HepG2 (cell line): ENCODE results near the gene CARS1. TPM values are rescaled to one million over a fixed set of nuclear protein-coding genes. Genes with fewer than 3 reads are reported as not detected.

Experiments used
- ATAC-seq: fragments of 200-7000 bp; cut with Tn5 transposase; 3 replicates; pipeline ENCODE4 v1.9.1; 2020; ENCODE audit warnings: mild to moderate bottlenecking, moderate library complexity
- BruUV-seq: library from RNA; stranded (reverse); fragments of 400-500 nt; replicated peaks from 2 replicates; lab custom pipeline; 2021; lab: Mats Ljungman, UMichigan
- CTCF ChIA-PET: fragments of 300-600 bp; formaldehyde crosslinking; extraction: SDS; loops from one replicate; lab custom pipeline; 2021; ENCODE audit warnings: low total read pairs, inconsistent platforms, low intra/inter-chr PET ratio; lab: Yijun Ruan, JAX
- POLR2A ChIA-PET: fragments of 350-600 bp; sonication (Branson Sonifier 250); formaldehyde crosslinking; loops from one replicate; lab custom pipeline; 2020; ENCODE audit warnings: antibody characterized with exemption, inconsistent platforms; lab: Yijun Ruan, JAX
- DNase-seq: peaks from one replicate; pipeline ENCODE4 v3.0.0-alpha.2; 2015; ENCODE audit warnings: low spot score
- FAIRE-seq: peaks from 3 replicates; lab custom pipeline; 2011; peaks lifted over from hg19 to GRCh38; lab: Jason Lieb, UNC
- H2AFZ ChIP-seq: one replicate; pipeline ENCODE4 v1.6.1; 2011; ENCODE audit warnings: low read length, inconsistent platforms
- H3K27ac ChIP-seq: fragments of 300-600 bp; 3 replicates; pipeline ENCODE4 v1.8.0; 2011; ENCODE audit warnings: mixed run types, mild to moderate bottlenecking, mixed read lengths, low read length, inconsistent platforms; ENCODE audit not compliant: insufficient read depth; ENCODE audit errors: extremely low read length
- H3K27me3 ChIP-seq, 2 experiments: fragments of 200-600 bp in 1 of 2; 2 replicates in 1 of 2; 3 replicates in 1 of 2; pipeline versions ENCODE4 v1.6.0 to v1.8.0; 2011; ENCODE audit warnings: low read length in 2 of 2, mild to moderate bottlenecking in 2 of 2, moderate library complexity in 2 of 2, inconsistent platforms in 1 of 2; ENCODE audit not compliant: insufficient read depth in 2 of 2, control insufficient read depth in 1 of 2
- H3K36me3 ChIP-seq, 2 experiments: fragments of 200-600 bp in 1 of 2; replicated peaks in 1 of 2; 2 replicates in 1 of 2; 3 replicates in 1 of 2; pipeline versions ENCODE4 v1.5.1 to v1.8.0; 2011; ENCODE audit warnings: low read length in 2 of 2, inconsistent platforms in 1 of 2; ENCODE audit not compliant: insufficient read depth in 2 of 2, control insufficient read depth in 1 of 2
- H3K4me1 ChIP-seq: 2 replicates; pipeline ENCODE4 v1.5.1; 2012; ENCODE audit warnings: low read length, inconsistent platforms; ENCODE audit not compliant: insufficient read depth
- H3K4me2 ChIP-seq: 2 replicates; pipeline ENCODE4 v1.6.0; 2011; ENCODE audit warnings: low read depth, low read length, inconsistent platforms
- H3K4me3 ChIP-seq, 3 experiments: fragments of 200-600 bp in 1 of 3; sonication (generic), shearing (Covaris generic) in 1 of 3; replicated peaks in 1 of 3; 2 replicates each; pipeline ENCODE4 v1.5.1; 2011 to 2016; ENCODE audit warnings: low read length in 3 of 3, inconsistent platforms in 2 of 3, low read depth in 2 of 3, mild to moderate bottlenecking in 2 of 3, control low read depth in 1 of 3, mixed read lengths in 1 of 3; ENCODE audit not compliant: insufficient read depth in 1 of 3
- H3K79me2 ChIP-seq: one replicate; pipeline ENCODE4 v1.6.1; 2011; ENCODE audit warnings: low read length, inconsistent platforms; ENCODE audit not compliant: insufficient read depth
- H3K9ac ChIP-seq: 2 replicates; pipeline ENCODE4 v1.6.0; 2011; ENCODE audit warnings: mild to moderate bottlenecking, low read depth, low read length, inconsistent platforms; ENCODE audit not compliant: insufficient read depth
- H3K9me3 ChIP-seq: 2 replicates; pipeline ENCODE4 v1.5.1; 2012; ENCODE audit warnings: mild to moderate bottlenecking, low read length
- H4K20me1 ChIP-seq: 2 replicates; pipeline ENCODE4 v1.6.0; 2011; ENCODE audit warnings: inconsistent platforms, mild to moderate bottlenecking, low read length, moderate library complexity; ENCODE audit not compliant: insufficient read depth
- ARID2 ChIP-seq: sonication (generic); formaldehyde crosslinking; IDR thresholded peaks from 2 replicates; pipeline ENCODE4 v1.8.1; 2022; ENCODE audit warnings: mild to moderate bottlenecking, missing genetic modification reagents, borderline replicate concordance
- GZF1 ChIP-seq: sonication (generic); formaldehyde crosslinking; IDR thresholded peaks from 2 replicates; pipeline ENCODE4 v1.5.1; 2020; ENCODE audit warnings: mild to moderate bottlenecking, missing genetic modification reagents
- MZF1 ChIP-seq: sonication (generic); formaldehyde crosslinking; IDR thresholded peaks from 2 replicates; pipeline ENCODE4 v1.8.1; 2023; ENCODE audit warnings: mild to moderate bottlenecking, missing genetic modification reagents, borderline replicate concordance
- NFRKB ChIP-seq: fragments of 450-650 bp; IDR thresholded peaks from 2 replicates; pipeline ENCODE4 v1.6.1; 2017
- NONO ChIP-seq, 2 experiments: fragments of 450-650 bp in 1 of 2; sonication (generic) in 1 of 2; formaldehyde crosslinking in 1 of 2; IDR thresholded peaks in 1 of 2; conservative IDR thresholded peaks in 1 of 2; 2 replicates each; pipeline versions ENCODE4 v1.6.1 to v1.8.0; 2017 to 2022; ENCODE audit warnings: mild to moderate bottlenecking in 1 of 2, missing genetic modification reagents in 1 of 2, moderate library complexity in 1 of 2
- NR1H2 ChIP-seq: sonication (generic); formaldehyde crosslinking; IDR thresholded peaks from 2 replicates; pipeline ENCODE4 v1.8.1; 2022; ENCODE audit warnings: low read depth, missing genetic modification reagents, borderline replicate concordance
- THAP8 ChIP-seq: sonication (generic); formaldehyde crosslinking; IDR thresholded peaks from 2 replicates; pipeline ENCODE4 v1.5.1; 2020; ENCODE audit warnings: missing genetic modification reagents, mild to moderate bottlenecking, borderline replicate concordance
- XBP1 ChIP-seq: sonication (generic); formaldehyde crosslinking; IDR thresholded peaks from 2 replicates; pipeline ENCODE4 v1.5.0; 2020; ENCODE audit warnings: missing genetic modification reagents
- ZMYM2 ChIP-seq: sonication (generic); formaldehyde crosslinking; IDR thresholded peaks from 2 replicates; pipeline ENCODE4 v1.8.0; 2022; ENCODE audit warnings: mild to moderate bottlenecking, missing genetic modification reagents
- ZNF329 ChIP-seq: sonication (generic); formaldehyde crosslinking; IDR thresholded peaks from 2 replicates; pipeline ENCODE4 v1.9.0; 2021; ENCODE audit warnings: low read depth, mild to moderate bottlenecking, missing genetic modification reagents
- ZNF446 ChIP-seq: sonication (generic); formaldehyde crosslinking; IDR thresholded peaks from 2 replicates; pipeline ENCODE4 v1.5.0; 2020; ENCODE audit warnings: mild to moderate bottlenecking, missing genetic modification reagents
- ZNF501 ChIP-seq: sonication (generic); formaldehyde crosslinking; IDR thresholded peaks from 2 replicates; pipeline ENCODE4 v1.5.1; 2020; ENCODE audit warnings: mild to moderate bottlenecking, moderate library complexity, missing genetic modification reagents
- ZNF563 ChIP-seq: sonication (generic); formaldehyde crosslinking; IDR thresholded peaks from 2 replicates; pipeline ENCODE4 v1.8.0; 2022; ENCODE audit warnings: mild to moderate bottlenecking, moderate library complexity, missing genetic modification reagents
- ZNF564 ChIP-seq: sonication (generic); formaldehyde crosslinking; IDR thresholded peaks from 2 replicates; pipeline ENCODE4 v1.8.1; 2023; ENCODE audit warnings: mild to moderate bottlenecking, missing genetic modification reagents
- WGBS: methylation state at CpG from one replicate; pipeline ENCODE4 v1.1.6; 2017; ENCODE audit warnings: low lambda C conversion rate; 5-methylcytosine and 5-hydroxymethylcytosine counted together
- in situ Hi-C: cut with HindIII; loops from 2 replicates; pipeline ENCODE4 v1.10.0; 2017; ENCODE audit warnings: low pct_unique_long_range_greater_than_20kb; ENCODE audit not compliant: extremely low pct_ligation_motif_present
- intact Hi-C: fragments of 100-400 bp; cut with micrococcal nuclease; formaldehyde crosslinking; loops from one replicate; pipeline ENCODE4 v1.10.0; 2022; ENCODE audit not compliant: unreplicated experiment
- polyA plus RNA-seq, 8 experiments: library from polyadenylated mRNA; depleted of rRNA in 3 of 8; stranded (reverse) in 7 of 8; unstranded in 1 of 8; fragments of >200 nt; fragmentation: Illumina TruSeq in 4 of 8; extraction: Trizol in 4 of 8; gene quantifications; 2 replicates each; pipeline versions ENCODE4 v1.2.1 to v1.2.3, GENCODE V29; 2011 to 2016; ENCODE audit warnings: low read depth in 4 of 8, missing spikeins in 1 of 8, mixed read lengths in 1 of 8; ENCODE audit not compliant: insufficient read depth in 1 of 8
- total RNA-seq, 5 experiments: library from RNA; depleted of rRNA; stranded (reverse); fragments of >200 nt; fragmentation: Illumina TruSeq; extraction: Trizol; gene quantifications; 2 replicates each; pipeline ENCODE4 v1.2.3, GENCODE V29; 2016; ENCODE audit warnings: low read depth in 1 of 5
- TF ChIP-seq, protein P1 (sequence below): sonication (generic); formaldehyde crosslinking; IDR thresholded peaks from 2 replicates; pipeline ENCODE4 v1.5.1; 2020; ENCODE audit warnings: mild to moderate bottlenecking, missing genetic modification reagents

Gene CARS1
- total and polyA plus RNA-seq, 2 of the 13 experiments (the other 11 are each of a cell fraction or from before 2014, with no cell fraction given): 33.8 to 47.0 TPM

DNA sequence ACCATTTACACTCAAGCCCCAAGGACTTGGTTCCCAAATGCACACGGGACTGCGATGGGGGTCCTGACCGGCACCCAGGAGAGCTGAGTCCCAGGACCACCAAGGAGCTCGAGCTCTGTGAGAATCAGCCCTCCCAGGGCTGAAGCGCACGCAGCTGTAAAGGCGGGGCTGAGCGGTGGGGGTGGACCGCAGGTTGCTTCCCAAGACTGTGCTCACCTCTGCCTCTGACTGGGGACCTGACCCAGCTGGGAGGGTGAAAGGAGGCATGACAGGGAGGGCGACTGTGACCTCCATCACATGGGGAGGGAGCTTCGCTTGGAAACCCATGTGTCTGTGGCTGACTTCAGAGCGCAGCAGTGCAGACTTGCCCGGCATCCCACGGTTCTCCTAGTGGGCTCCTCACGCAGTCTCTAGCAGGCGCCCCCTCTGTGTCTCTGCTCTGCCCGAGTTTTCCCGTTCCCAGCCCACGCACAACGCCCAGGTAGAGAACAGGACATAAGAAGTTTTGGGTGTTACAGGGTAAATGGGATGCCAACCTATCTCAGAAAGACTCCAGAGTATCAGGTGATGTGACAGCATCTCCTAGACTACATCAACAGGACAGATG, 49.7 kb downstream of the CARS1 start (continued):
- TF ChIP-seq ZNF563 (CRISPR knock-in tag): no peak

GRCh38 chr11:3006505-3007260, 50.5 kb downstream of the CARS1 start:
- CTCF ChIA-PET: no interaction called here
- TF ChIP-seq THAP8: no peak
- no peak for TF ChIP-seq MZF1 (CRISPR knock-in tag)
- TF ChIP-seq ZMYM2 (CRISPR knock-in tag): no peak
- no peak for TF ChIP-seq GZF1
- TF ChIP-seq ZNF501: no peak
- TF ChIP-seq ARID2: no peak
- no peak for TF ChIP-seq XBP1 (CRISPR knock-in tag)
- no peak for TF ChIP-seq NR1H2 (CRISPR knock-in tag)
- TF ChIP-seq, protein P1, sequence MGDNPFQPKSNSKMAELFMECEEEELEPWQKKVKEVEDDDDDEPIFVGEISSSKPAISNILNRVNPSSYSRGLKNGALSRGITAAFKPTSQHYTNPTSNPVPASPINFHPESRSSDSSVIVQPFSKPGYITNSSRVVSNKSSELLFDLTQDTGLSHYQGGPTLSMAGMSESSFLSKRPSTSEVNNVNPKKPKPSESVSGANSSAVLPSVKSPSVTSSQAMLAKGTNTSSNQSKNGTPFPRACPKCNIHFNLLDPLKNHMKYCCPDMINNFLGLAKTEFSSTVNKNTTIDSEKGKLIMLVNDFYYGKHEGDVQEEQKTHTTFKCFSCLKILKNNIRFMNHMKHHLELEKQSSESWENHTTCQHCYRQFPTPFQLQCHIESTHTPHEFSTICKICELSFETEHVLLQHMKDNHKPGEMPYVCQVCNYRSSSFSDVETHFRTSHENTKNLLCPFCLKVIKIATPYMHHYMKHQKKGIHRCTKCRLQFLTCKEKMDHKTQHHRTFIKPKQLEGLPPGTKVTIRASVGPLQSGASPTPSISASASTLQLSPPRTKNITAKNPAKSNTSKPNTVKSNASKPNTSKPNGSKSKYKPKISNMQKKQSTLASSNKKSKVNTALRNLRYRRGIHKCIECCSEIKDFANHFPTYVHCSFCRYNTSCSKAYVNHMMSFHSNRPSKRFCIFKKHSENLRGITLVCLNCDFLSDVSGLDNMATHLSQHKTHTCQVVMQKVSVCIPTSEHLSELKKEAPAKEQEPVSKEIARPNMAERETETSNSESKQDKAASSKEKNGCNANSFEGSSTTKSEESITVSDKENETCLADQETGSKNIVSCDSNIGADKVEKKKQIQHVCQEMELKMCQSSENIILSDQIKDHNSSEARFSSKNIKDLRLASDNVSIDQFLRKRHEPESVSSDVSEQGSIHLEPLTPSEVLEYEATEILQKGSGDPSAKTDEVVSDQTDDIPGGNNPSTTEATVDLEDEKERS (CRISPR knock-in tag): no peak
- no peak for TF ChIP-seq NFRKB
- TF ChIP-seq ZNF329: no peak
- no peak for TF ChIP-seq ZNF564 (CRISPR knock-in tag)
- no peak for TF ChIP-seq NONO (IDR thresholded peaks at IDR 0.05)
- no peak for TF ChIP-seq NONO (CRISPR knock-in tag; conservative IDR thresholded peaks at IDR 0.05)
- TF ChIP-seq ZNF446 (CRISPR knock-in tag): no peak

More at GRCh38 chr11:3006505-3007260, 50.5 kb downstream of the CARS1 start:
- Histone ChIP-seq H3K79me2 (no peaks in the 10 kb centered on the region), H3K9me3 (no peaks in the 10 kb centered on the region), H3K9ac (no peak overlapping the region), H2AFZ (no peak overlapping the region), H4K20me1 (no peaks in the 10 kb centered on the region), H3K27ac (no peak overlapping the region), H3K4me2 (no peak overlapping the region), H3K36me3 (peaks cover 25 to 64% of the 10 kb centered on the region in 2 experiments; a peak in 4 of 5 replicates), H3K27me3 (no peaks in the 10 kb centered on the region; a peak in 1 of 5 replicates), H3K4me1 (no peaks in the 10 kb centered on the region), H3K4me3 (no peak overlapping the region)
- ATAC-seq: no peak
- DNase-seq: no peak
- BruUV-seq: no TSS peak
- 99% methylated on average over 9 of the region's 21 CpGs for WGBS
- POLR2A ChIA-PET: no interaction called here
- in situ Hi-C loops: no loop called here
- intact Hi-C loops: no loop called here
- FAIRE-seq: no peak
